Panc1 (cell line): Measurements from ENCODE around the gene PSMF1. TPM values are rescaled to one million over a fixed set of nuclear protein-coding genes. Genes with fewer than 3 reads are reported as not detected.

Experiments used
- ATAC-seq: fragments of 200-7000 bp; cut with Tn5 transposase; 2 replicates; pipeline ENCODE4 v1.9.1; 2020; ENCODE audit warnings: mild to moderate bottlenecking, moderate library complexity
- BruUV-seq: library from RNA; stranded (reverse); fragments of 400-500 nt; replicated peaks from 2 replicates; lab custom pipeline; 2021; lab: Mats Ljungman, UMichigan
- CTCF ChIA-PET: fragments of 300-600 bp; sonication (Branson Sonifier 250); formaldehyde crosslinking; loops from one replicate; lab custom pipeline; 2022; ENCODE audit warnings: antibody characterized with exemption; lab: Charles Lee
- POLR2A ChIA-PET: fragments of 300-600 bp; sonication (Branson Sonifier 250); formaldehyde crosslinking; loops from one replicate; lab custom pipeline; 2022; ENCODE audit warnings: antibody characterized with exemption; lab: Charles Lee
- DNase-seq: peaks from one replicate; pipeline ENCODE4 v3.0.0-alpha.2; 2010; ENCODE audit warnings: low read depth, low spot score
- H3K27ac ChIP-seq: 2 replicates; pipeline ENCODE4 v1.5.1; 2011; ENCODE audit warnings: mild to moderate bottlenecking, low read length, inconsistent platforms
- H3K27me3 ChIP-seq: fragments of 200-500 bp; sonication (Bioruptor generic); 2 replicates; pipeline ENCODE4 v1.6.0; 2014; ENCODE audit warnings: low read length, inconsistent platforms; ENCODE audit not compliant: control insufficient read depth, insufficient read depth
- H3K36me3 ChIP-seq: fragments of 200-500 bp; sonication (Bioruptor generic); 2 replicates; pipeline ENCODE4 v1.5.1; 2014; ENCODE audit warnings: inconsistent platforms, mild to moderate bottlenecking, low read length, moderate library complexity; ENCODE audit not compliant: control insufficient read depth, insufficient read depth
- H3K4me1 ChIP-seq: 2 replicates; pipeline ENCODE4 v1.5.1; 2011; ENCODE audit warnings: inconsistent platforms, mild to moderate bottlenecking, low read length, moderate library complexity; ENCODE audit not compliant: control insufficient read depth, insufficient read depth
- H3K4me3 ChIP-seq, 2 experiments: 2 replicates each; pipeline ENCODE4 v1.5.1; 2011 to 2012; ENCODE audit warnings: low read depth in 2 of 2, low read length in 2 of 2, mild to moderate bottlenecking in 2 of 2, inconsistent platforms in 1 of 2, moderate library complexity in 1 of 2
- H3K9me3 ChIP-seq: fragments of 200-500 bp; sonication (Bioruptor generic); 2 replicates; pipeline ENCODE4 v1.5.1; 2014; ENCODE audit warnings: low read depth, mild to moderate bottlenecking, inconsistent platforms, low read length, moderate library complexity; ENCODE audit not compliant: control insufficient read depth, insufficient read depth
- CTCF ChIP-seq: fragments of 450-650 bp; IDR thresholded peaks from 2 replicates; pipeline ENCODE4 v1.5.1; 2017; ENCODE audit warnings: mild to moderate bottlenecking
- POLR2AphosphoS5 ChIP-seq: IDR thresholded peaks from 2 replicates; pipeline ENCODE4 v1.6.1; 2012; ENCODE audit warnings: mild to moderate bottlenecking, low read depth, low read length, moderate library complexity
- SIN3A ChIP-seq: IDR thresholded peaks from 2 replicates; pipeline ENCODE4 v1.6.1; 2012; ENCODE audit warnings: low read depth, mild to moderate bottlenecking, low read length, moderate library complexity, borderline replicate concordance; ENCODE audit not compliant: insufficient read depth
- TCF7L2 ChIP-seq: IDR thresholded peaks from 2 replicates; pipeline ENCODE4 v1.6.1; 2011; ENCODE audit warnings: mild to moderate bottlenecking, low read depth, low read length, inconsistent platforms
- in situ Hi-C: cut with HindIII; loops from 2 replicates; pipeline ENCODE4 v1.10.0; 2016; ENCODE audit warnings: low sequenced_read_pairs, low pct_unique_long_range_greater_than_20kb
- intact Hi-C: fragments of 100-400 bp; cut with micrococcal nuclease; formaldehyde crosslinking; loops from one replicate; pipeline ENCODE4 v1.10.0; 2022; ENCODE audit not compliant: unreplicated experiment
- total RNA-seq: library from RNA; stranded (reverse); gene quantifications from one replicate; pipeline ENCODE4 v1.2.1, GENCODE V29; 2021; ENCODE audit not compliant: unreplicated experiment
- TF ChIP-seq, protein P1 (sequence below), 2 experiments: IDR thresholded peaks; 2 replicates each; pipeline ENCODE4 v1.6.1; 2011 to 2012; ENCODE audit warnings: low read depth in 2 of 2, control low read depth in 1 of 2, low read length in 1 of 2, mild to moderate bottlenecking in 1 of 2, moderate library complexity in 1 of 2; ENCODE audit not compliant: insufficient read depth in 1 of 2

Gene PSMF1
- total RNA-seq, 1 experiment from 2014 or later = 161 TPM

DNA sequence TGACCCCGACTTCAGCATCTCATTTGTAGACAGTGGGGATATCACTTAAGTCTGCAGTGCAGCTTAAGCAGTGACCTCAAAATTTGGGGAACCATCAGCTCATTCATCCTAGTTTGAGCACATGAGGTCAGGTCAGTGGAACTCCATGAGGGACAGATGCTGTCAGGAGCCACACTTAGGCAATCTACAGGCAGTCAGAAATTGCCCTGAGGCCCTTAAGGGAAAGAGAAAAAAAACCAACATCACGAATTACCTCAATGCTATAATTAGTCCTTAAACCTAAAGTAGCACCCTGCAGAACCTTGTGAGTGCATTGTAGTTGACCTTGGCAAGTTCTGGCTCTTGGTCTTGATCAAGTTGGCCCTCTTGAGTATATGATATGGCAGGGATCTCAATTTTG is 45.3 kb downstream of the PSMF1 start:
- no peaks in the 10 kb centered on the region for H3K9me3 ChIP-seq
- ChIA-PET CTCF (no interaction called here), POLR2A (no interaction called here)
- BruUV-seq = no TSS peak
- H3K27me3 ChIP-seq = no peaks in the 10 kb centered on the region
- peaks cover 4% of the 10 kb centered on the region; the same call in 1 of the 2 replicates for H3K36me3 ChIP-seq
- no peak overlapping the region for H3K4me3 ChIP-seq
- no peaks in the 10 kb centered on the region for H3K4me1 ChIP-seq
- DNase-seq = no peak
- TF ChIP-seq, protein P1, sequence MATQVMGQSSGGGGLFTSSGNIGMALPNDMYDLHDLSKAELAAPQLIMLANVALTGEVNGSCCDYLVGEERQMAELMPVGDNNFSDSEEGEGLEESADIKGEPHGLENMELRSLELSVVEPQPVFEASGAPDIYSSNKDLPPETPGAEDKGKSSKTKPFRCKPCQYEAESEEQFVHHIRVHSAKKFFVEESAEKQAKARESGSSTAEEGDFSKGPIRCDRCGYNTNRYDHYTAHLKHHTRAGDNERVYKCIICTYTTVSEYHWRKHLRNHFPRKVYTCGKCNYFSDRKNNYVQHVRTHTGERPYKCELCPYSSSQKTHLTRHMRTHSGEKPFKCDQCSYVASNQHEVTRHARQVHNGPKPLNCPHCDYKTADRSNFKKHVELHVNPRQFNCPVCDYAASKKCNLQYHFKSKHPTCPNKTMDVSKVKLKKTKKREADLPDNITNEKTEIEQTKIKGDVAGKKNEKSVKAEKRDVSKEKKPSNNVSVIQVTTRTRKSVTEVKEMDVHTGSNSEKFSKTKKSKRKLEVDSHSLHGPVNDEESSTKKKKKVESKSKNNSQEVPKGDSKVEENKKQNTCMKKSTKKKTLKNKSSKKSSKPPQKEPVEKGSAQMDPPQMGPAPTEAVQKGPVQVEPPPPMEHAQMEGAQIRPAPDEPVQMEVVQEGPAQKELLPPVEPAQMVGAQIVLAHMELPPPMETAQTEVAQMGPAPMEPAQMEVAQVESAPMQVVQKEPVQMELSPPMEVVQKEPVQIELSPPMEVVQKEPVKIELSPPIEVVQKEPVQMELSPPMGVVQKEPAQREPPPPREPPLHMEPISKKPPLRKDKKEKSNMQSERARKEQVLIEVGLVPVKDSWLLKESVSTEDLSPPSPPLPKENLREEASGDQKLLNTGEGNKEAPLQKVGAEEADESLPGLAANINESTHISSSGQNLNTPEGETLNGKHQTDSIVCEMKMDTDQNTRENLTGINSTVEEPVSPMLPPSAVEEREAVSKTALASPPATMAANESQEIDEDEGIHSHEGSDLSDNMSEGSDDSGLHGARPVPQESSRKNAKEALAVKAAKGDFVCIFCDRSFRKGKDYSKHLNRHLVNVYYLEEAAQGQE (IDR thresholded peaks at IDR 0.05; ENCODE audit: insufficient read depth in 1 of 2, low read depth in 2 of 2, low read length in 1 of 2) = no peak
- TF ChIP-seq POLR2AphosphoS5 (no peak), TCF7L2 (no peak), CTCF (no peak), SIN3A (no peak)
- no peak for ATAC-seq
- intact Hi-C loops = no loop called here
- in situ Hi-C loops = no loop called here
- H3K27ac ChIP-seq = no peak overlapping the region

DNA sequence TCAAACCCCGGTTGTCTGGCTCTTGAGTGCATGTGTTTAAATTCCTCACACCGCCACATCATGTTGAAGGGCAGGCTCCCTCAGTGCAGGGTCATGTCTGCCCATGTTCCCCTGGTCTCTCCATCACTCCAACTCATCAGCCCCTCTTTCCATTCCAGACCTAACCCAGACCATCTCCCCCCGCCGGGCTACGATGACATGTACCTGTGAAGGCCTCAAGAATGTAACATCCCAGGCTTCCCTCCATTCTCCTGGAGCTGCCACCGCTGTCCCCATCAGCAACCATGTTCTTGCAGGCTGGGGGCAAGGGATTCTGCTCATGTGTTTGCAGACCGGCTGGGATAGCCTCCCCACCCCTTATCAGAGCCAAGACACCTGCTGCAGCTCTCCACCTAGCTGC is 46.5 kb downstream of the PSMF1 start:
- intact Hi-C loops = no loop called here
- ChIA-PET CTCF (no interaction called here), POLR2A (no interaction called here)
- H3K4me1 ChIP-seq = no peaks in the 10 kb centered on the region
- TF ChIP-seq POLR2AphosphoS5 (no peak), CTCF (no peak), TCF7L2 (no peak), SIN3A (no peak)
- TF ChIP-seq, protein P1 (IDR thresholded peaks at IDR 0.05; ENCODE audit: insufficient read depth in 1 of 2, low read depth in 2 of 2, low read length in 1 of 2) = no peak
- no peak for ATAC-seq
- peaks cover 4% of the 10 kb centered on the region; the same call in 1 of the 2 replicates for H3K36me3 ChIP-seq
- no peak for DNase-seq
- BruUV-seq = TSS peak; percentile 72
- in situ Hi-C loops = no loop called here
- H3K27ac ChIP-seq = no peak overlapping the region
- H3K4me3 ChIP-seq = no peak overlapping the region
- no peaks in the 10 kb centered on the region for H3K27me3 ChIP-seq
- no peaks in the 10 kb centered on the region for H3K9me3 ChIP-seq
